ENCODE results near the gene C19orf85. TPM values are rescaled to one million over a fixed set of nuclear protein-coding genes. Genes with fewer than 3 reads are reported as not detected.
"Not testable (repeated sequence)": the region's sequence is repeated elsewhere in the genome, so short reads cannot be mapped to it uniquely, and the experiment has no call there.

Gene C19orf85
- total and polyA plus RNA-seq, 4 donors: not detected

DNA sequence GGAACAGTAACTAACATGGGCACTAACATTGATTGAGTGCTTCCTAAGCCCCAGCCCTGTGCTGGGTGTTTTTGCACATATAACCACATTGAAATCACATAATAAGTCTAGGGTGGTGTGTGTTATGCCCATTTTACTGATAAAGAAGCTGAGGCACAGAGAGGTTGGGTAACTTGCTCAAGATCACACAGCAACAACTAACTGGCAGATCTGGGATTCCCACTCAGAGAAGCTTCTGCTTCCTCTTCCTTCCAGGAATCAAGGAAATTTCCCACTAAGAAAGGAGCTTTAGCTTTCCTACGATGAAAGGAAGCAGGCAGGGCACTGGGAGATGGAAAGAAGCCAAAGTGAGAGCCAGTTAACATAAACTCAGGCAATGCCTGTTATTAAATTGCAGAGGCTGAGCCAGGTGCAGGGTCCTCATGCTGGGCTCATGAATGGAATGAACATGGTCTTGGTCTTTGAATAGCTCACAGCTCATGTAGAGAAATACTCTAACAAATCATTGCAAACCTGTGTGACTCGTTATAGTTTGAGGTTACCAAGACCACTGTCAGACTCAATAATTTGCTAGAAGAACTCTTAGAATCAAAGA is 33.8 kb upstream of the C19orf85 start:
- Histone ChIP-seq H3K9me3 (ENCODE audit: control insufficient read depth, low read length) (no peaks in the 10 kb centered on the region), H3K27me3 (ENCODE audit: control insufficient read depth in 1 of 2, insufficient read depth in 2 of 2, low read length in 1 of 2) (no peaks in the 10 kb centered on the region), H3K36me3 (ENCODE audit: control insufficient read depth in 1 of 2, insufficient read depth in 2 of 2, low read length in 1 of 2) (no peaks in the 10 kb centered on the region), H3K27ac (ENCODE audit: low read depth in 1 of 2, low read length in 2 of 2) (no peak overlapping the region), H3K4me3 (ENCODE audit: low read length in 2 of 2) (no peak overlapping the region), H3K4me1 (ENCODE audit: control insufficient read depth in 1 of 2, insufficient read depth in 2 of 2, low read length in 2 of 2) (no peaks in the 10 kb centered on the region)
- DNase-seq (no peak), ATAC-seq (ENCODE audit: low FRiP score) (no peak)
- intact Hi-C loops (cut with DNase I): no loop called here
- WGBS, 2 donors: 32 to 38% methylated on average over 2 of the region's 2 CpGs

DNA sequence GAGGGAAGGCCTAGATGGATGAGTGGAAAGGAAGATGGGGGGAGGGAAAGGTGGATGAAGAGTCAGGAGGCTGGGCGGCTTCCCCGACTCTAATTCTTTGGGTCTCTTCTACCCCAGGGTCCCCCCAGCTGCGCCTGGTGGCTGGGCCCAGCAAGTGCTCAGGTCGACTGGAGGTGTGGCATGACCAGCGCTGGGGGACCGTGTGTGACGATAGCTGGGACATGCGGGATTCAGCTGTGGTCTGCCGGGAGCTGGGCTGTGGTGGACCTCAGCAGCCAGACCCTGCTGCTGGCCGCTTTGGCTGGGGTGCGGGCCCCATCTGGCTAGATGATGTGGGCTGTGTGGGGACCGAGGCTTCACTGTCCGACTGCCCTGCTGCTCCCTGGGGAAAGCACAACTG is 33.2 kb upstream of the C19orf85 start:
- H3K4me1 ChIP-seq (ENCODE audit: control insufficient read depth in 1 of 2, insufficient read depth in 2 of 2, low read length in 2 of 2): no peaks in the 10 kb centered on the region
- no peak overlapping the region for H3K27ac ChIP-seq (ENCODE audit: low read depth in 1 of 2, low read length in 2 of 2)
- no peaks in the 10 kb centered on the region for H3K27me3 ChIP-seq (ENCODE audit: control insufficient read depth in 1 of 2, insufficient read depth in 2 of 2, low read length in 1 of 2)
- H3K4me3 ChIP-seq (ENCODE audit: low read length in 2 of 2): no peak overlapping the region
- ATAC-seq (ENCODE audit: low FRiP score) (no peak), DNase-seq (no peak)
- intact Hi-C loops (cut with DNase I): no loop called here
- WGBS, 2 donors: 84 to 85% methylated on average over 13 of the region's 13 CpGs
- H3K36me3 ChIP-seq (ENCODE audit: control insufficient read depth in 1 of 2, insufficient read depth in 2 of 2, low read length in 1 of 2): no peaks in the 10 kb centered on the region
- no peaks in the 10 kb centered on the region for H3K9me3 ChIP-seq (ENCODE audit: control insufficient read depth, low read length)

DNA sequence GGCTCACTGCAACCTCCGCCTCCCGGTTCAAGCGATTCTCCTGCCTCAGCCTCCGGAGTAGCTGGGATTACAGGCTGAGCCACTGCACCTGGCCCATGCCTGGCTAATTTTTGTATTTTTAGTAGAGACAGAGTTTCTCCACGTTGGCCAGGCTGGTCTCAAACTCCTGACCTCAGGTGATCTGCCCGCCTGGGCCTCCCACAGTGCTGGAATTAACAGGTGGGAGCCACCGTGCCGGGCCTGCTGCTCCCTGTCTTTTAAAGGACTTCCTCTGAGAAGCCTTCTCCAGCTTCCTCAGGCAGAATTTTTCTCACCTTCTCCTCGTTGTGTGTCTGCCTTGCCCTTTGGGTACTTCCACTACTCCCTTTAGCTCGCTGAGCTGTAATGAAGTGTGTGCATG is 32.3 kb upstream of the C19orf85 start:
- H3K27me3 ChIP-seq (ENCODE audit: control insufficient read depth in 1 of 2, insufficient read depth in 2 of 2, low read length in 1 of 2); DNase-seq; H3K36me3 ChIP-seq (ENCODE audit: control insufficient read depth in 1 of 2, insufficient read depth in 2 of 2, low read length in 1 of 2); H3K4me3 ChIP-seq (ENCODE audit: low read length in 2 of 2); ATAC-seq (ENCODE audit: low FRiP score); H3K9me3 ChIP-seq (ENCODE audit: control insufficient read depth, low read length); H3K27ac ChIP-seq (ENCODE audit: low read depth in 1 of 2, low read length in 2 of 2); H3K4me1 ChIP-seq (ENCODE audit: control insufficient read depth in 1 of 2, insufficient read depth in 2 of 2, low read length in 2 of 2); intact Hi-C loops (cut with DNase I): not testable (repeated sequence)
- 77 to 82% methylated on average over 10 of the region's 10 CpGs for WGBS, 2 donors

DNA sequence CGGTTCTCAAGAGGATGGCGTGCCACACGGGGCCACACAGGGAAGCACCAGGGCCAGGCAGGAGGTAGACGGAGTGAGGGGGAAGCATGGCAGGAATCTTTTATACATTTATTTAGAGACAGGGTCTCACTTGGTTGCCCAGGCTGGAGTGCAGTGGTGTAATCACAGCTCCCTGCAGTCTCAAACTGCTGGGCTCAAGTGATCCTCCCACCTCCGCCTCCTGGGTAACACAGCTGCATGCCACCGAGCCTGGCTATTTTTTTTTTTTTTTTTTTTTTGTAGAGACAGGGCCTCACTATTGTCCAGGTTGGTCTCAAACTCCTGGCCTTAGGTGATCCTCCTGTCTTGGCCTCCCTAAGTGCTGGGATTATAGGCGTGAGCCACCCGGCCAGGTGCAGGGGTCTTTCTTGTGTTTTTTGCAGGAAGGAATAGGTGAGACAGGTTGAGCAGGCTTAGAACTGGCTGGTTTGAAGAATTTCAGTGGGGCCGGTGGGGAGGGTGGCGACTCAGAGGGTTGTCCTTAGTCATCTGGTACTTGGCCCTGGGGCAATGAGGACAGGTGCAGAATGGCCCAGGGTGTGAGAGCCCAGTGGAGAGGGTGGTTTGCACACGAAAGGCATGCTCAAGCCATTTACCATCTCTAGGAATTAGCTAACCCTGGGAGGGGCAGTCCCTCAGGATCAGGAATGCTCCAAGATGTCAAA is 31.2 kb upstream of the C19orf85 start:
- Histone ChIP-seq H3K36me3 (ENCODE audit: control insufficient read depth in 1 of 2, insufficient read depth in 2 of 2, low read length in 1 of 2) (no peaks in the 10 kb centered on the region), H3K9me3 (ENCODE audit: control insufficient read depth, low read length) (no peaks in the 10 kb centered on the region), H3K27ac (ENCODE audit: low read depth in 1 of 2, low read length in 2 of 2) (no peak overlapping the region), H3K4me3 (ENCODE audit: low read length in 2 of 2) (no peak overlapping the region), H3K4me1 (ENCODE audit: control insufficient read depth in 1 of 2, insufficient read depth in 2 of 2, low read length in 2 of 2) (no peaks in the 10 kb centered on the region), H3K27me3 (ENCODE audit: control insufficient read depth in 1 of 2, insufficient read depth in 2 of 2, low read length in 1 of 2) (no peaks in the 10 kb centered on the region)
- intact Hi-C loops (cut with DNase I): no loop called here
- ATAC-seq (ENCODE audit: low FRiP score) (no peak), DNase-seq (no peak)
- WGBS, 2 donors: 76 to 78% methylated on average over 11 of the region's 11 CpGs

DNA sequence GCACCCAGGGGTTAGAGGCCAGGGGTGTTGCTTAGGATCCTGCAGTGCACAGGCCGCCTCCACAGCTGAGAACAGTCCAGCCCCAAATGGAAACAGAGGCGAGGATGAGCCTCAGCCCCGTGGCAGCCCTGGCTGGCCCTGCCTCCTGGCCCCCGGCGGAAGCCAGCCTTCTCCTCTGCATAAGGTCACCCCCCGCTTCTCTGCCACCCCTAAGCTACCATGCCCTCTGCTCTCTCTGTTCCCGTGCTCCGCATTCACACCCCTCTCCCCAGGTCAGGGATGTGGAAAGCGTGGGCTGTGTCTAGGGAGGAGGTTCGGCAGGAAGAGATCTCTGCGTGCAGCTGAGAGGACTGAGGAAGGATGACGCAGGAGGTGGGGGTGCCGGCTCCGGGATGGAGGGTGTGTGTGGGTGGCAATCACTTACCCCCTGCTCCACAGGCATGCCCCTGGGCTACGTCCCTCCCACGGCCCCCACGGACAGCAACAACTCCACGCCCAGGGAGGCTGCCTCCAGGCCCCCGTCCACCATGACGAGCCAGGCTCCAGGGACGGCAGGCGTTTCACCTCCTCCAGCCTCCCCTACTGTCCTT is 29.7 kb upstream of the C19orf85 start:
- H3K27ac ChIP-seq (ENCODE audit: low read depth in 1 of 2, low read length in 2 of 2): no peak overlapping the region
- DNase-seq (peak; percentile 66 to 85), ATAC-seq (ENCODE audit: low FRiP score) (peak; percentile 61)
- no peaks in the 10 kb centered on the region for H3K36me3 ChIP-seq (ENCODE audit: control insufficient read depth in 1 of 2, insufficient read depth in 2 of 2, low read length in 1 of 2)
- WGBS, 2 donors: 61 to 62% methylated on average over 20 to 22 of the region's 22 CpGs
- H3K9me3 ChIP-seq (ENCODE audit: control insufficient read depth, low read length): no peaks in the 10 kb centered on the region
- no peaks in the 10 kb centered on the region for H3K27me3 ChIP-seq (ENCODE audit: control insufficient read depth in 1 of 2, insufficient read depth in 2 of 2, low read length in 1 of 2)
- intact Hi-C loops (cut with DNase I): no loop called here
- no peaks in the 10 kb centered on the region for H3K4me1 ChIP-seq (ENCODE audit: control insufficient read depth in 1 of 2, insufficient read depth in 2 of 2, low read length in 2 of 2)
- H3K4me3 ChIP-seq (ENCODE audit: low read length in 2 of 2): no peak overlapping the region

DNA sequence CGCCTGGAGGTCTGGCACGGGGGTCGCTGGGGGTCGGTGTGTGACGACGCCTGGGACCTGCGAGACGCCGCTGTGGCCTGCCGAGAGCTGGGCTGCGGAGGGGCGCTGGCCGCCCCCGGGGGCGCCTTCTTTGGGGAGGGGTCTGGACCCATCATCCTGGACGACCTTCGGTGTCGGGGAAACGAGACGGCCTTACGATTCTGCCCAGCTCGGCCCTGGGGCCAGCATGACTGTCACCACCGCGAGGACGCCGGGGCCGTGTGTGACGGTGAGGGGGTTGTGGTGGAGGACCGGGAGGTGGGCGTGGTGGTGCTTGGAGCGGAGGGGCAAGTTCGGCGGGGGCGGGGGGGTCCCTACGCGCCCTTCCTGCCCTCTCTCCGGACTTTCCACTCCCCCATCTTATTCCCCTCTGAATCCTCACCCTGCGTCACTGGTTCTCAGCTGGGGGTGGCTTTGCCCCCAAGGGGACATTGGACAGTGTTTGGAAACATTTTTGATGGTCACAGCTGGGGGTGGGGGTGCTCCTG is 29.2 kb upstream of the C19orf85 start:
- H3K4me3 ChIP-seq (ENCODE audit: low read length in 2 of 2): no peak overlapping the region
- 53 to 66% methylated on average over 37 to 38 of the region's 38 CpGs for WGBS, 2 donors
- H3K27me3 ChIP-seq (ENCODE audit: control insufficient read depth in 1 of 2, insufficient read depth in 2 of 2, low read length in 1 of 2): no peaks in the 10 kb centered on the region
- no peak overlapping the region for H3K27ac ChIP-seq (ENCODE audit: low read depth in 1 of 2, low read length in 2 of 2)
- intact Hi-C loops (cut with DNase I): no loop called here
- DNase-seq (peak in 1 of 2 donors; percentile 57), ATAC-seq (ENCODE audit: low FRiP score) (no peak)
- H3K9me3 ChIP-seq (ENCODE audit: control insufficient read depth, low read length): no peaks in the 10 kb centered on the region
- H3K36me3 ChIP-seq (ENCODE audit: control insufficient read depth in 1 of 2, insufficient read depth in 2 of 2, low read length in 1 of 2): no peaks in the 10 kb centered on the region
- H3K4me1 ChIP-seq (ENCODE audit: control insufficient read depth in 1 of 2, insufficient read depth in 2 of 2, low read length in 2 of 2): no peaks in the 10 kb centered on the region

DNA sequence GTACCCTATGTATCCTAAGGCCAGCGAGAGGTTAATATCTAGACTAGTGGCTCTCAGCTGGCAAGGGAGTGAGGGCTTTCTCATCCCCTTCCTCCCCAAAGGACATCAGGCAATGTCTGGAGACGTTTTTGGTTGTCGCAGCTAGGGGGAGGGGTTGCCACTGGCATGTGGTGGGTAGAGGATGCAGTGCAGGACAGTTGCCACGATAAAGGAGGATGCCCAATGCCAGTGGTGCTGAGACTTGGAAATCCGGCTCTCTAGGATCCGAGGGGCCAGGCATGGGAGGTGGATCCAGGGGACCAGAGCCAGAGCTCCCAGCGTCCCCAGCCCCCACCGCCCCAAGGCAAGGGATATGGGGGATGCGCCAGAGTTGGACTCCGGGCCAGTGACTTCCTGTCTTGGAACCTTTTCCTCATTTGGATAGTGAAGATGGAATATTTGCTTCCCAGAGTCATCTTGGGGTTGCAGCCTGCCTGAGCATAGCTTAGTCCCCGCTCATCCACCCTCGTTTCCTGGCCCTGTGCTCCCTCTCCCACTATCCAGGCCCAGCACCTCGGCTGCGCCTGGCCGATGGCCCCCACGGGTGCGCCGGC is 28.6 kb upstream of the C19orf85 start:
- no peak for DNase-seq

DNA sequence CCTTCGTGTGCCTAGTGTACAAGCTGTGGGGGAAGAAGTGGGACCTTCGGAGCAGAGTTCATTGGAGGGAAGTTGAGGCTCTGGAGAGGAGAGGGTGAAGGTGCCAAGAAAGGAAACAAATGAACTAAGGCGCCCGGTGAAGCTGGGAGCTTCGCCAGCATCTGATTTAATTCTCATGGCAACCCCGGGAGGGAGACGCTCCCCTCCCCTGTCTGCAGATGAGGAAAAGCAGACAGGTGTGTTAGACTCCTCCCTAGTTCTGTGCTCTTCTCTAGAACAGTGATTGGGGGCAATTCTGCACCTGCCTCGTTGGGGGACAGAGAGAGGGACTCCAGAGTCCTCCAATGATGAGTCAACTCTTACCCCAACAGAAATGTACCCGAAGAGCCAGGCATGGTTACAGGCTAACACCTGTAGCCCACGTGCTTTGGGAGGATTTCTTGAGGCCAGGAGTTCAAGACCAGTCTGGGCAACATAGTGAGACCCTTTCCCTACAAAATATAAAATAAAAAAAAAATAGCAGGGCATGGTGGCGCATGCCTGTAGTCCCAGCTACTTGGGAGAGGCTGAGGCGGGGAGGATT is 27.9 kb upstream of the C19orf85 start:
- H3K4me3 ChIP-seq (ENCODE audit: low read length in 2 of 2): no peak overlapping the region
- DNase-seq (no peak), ATAC-seq (ENCODE audit: low FRiP score) (no peak)
- WGBS, 2 donors: 38 to 39% methylated on average over 12 of the region's 12 CpGs
- intact Hi-C loops (cut with DNase I): no loop called here
- no peaks in the 10 kb centered on the region for H3K4me1 ChIP-seq (ENCODE audit: control insufficient read depth in 1 of 2, insufficient read depth in 2 of 2, low read length in 2 of 2)
- no peaks in the 10 kb centered on the region for H3K9me3 ChIP-seq (ENCODE audit: control insufficient read depth, low read length)
- H3K27me3 ChIP-seq (ENCODE audit: control insufficient read depth in 1 of 2, insufficient read depth in 2 of 2, low read length in 1 of 2): no peaks in the 10 kb centered on the region
- no peak overlapping the region for H3K27ac ChIP-seq (ENCODE audit: low read depth in 1 of 2, low read length in 2 of 2)
- H3K36me3 ChIP-seq (ENCODE audit: control insufficient read depth in 1 of 2, insufficient read depth in 2 of 2, low read length in 1 of 2): no peaks in the 10 kb centered on the region

More for the DNA sequence above, 28.6 kb upstream of the C19orf85 start:
- no peak overlapping the region for H3K27ac ChIP-seq (ENCODE audit: low read depth in 1 of 2, low read length in 2 of 2)
- no peak overlapping the region for H3K4me3 ChIP-seq (ENCODE audit: low read length in 2 of 2)
- H3K9me3 ChIP-seq (ENCODE audit: control insufficient read depth, low read length): no peaks in the 10 kb centered on the region
- H3K36me3 ChIP-seq (ENCODE audit: control insufficient read depth in 1 of 2, insufficient read depth in 2 of 2, low read length in 1 of 2): no peaks in the 10 kb centered on the region
- H3K27me3 ChIP-seq (ENCODE audit: control insufficient read depth in 1 of 2, insufficient read depth in 2 of 2, low read length in 1 of 2): no peaks in the 10 kb centered on the region
- no peak for ATAC-seq (ENCODE audit: low FRiP score)
- WGBS, 2 donors: 48 to 53% methylated on average over 18 of the region's 18 CpGs
- intact Hi-C loops (cut with DNase I): no loop called here
- H3K4me1 ChIP-seq (ENCODE audit: control insufficient read depth in 1 of 2, insufficient read depth in 2 of 2, low read length in 2 of 2): no peaks in the 10 kb centered on the region
